H1 (cell line): ENCODE results near the gene MRPS25. TPM values are rescaled to one million over a fixed set of nuclear protein-coding genes. Genes with fewer than 3 reads are reported as not detected.
A peak's percentile ranks its signal among the peaks of the same experiment; 100 is the strongest.

Experiments
- ASH2L ChIP-seq: fragments of 200-600, 300-600 bp; sonication (generic); IDR thresholded peaks from one replicate; pipeline ENCODE4 v1.7.1; 2017; ENCODE audit warnings: low read length
- BCL11A ChIP-seq, 2 experiments: IDR thresholded peaks; one replicate each; pipeline ENCODE4 v1.6.1; 2011; ENCODE audit warnings: low read depth in 2 of 2, low read length in 2 of 2, mild to moderate bottlenecking in 2 of 2
- CBX5 ChIP-seq: fragments of 300-800, 300-1000 bp; sonication (generic); IDR thresholded peaks from 2 replicates; pipeline ENCODE4 v1.7.1; 2016; ENCODE audit warnings: antibody characterized with exemption, low read length, low read depth
- CEBPB ChIP-seq: IDR thresholded peaks from 2 replicates; pipeline ENCODE4 v1.6.1; 2012; ENCODE audit warnings: low read depth, low read length
- CREB1 ChIP-seq: IDR thresholded peaks from 2 replicates; pipeline ENCODE4 v1.6.1; 2012; ENCODE audit warnings: inconsistent platforms
- CTBP2 ChIP-seq: IDR thresholded peaks from 2 replicates; pipeline ENCODE4 v1.7.0; 2011; ENCODE audit warnings: borderline replicate concordance, mild to moderate bottlenecking, moderate library complexity, mixed read lengths, low read length; ENCODE audit not compliant: insufficient read depth, insufficient read length
- HDAC6 ChIP-seq: IDR thresholded peaks from one replicate; pipeline ENCODE4 v1.7.1; 2012; ENCODE audit warnings: low read depth, mild to moderate bottlenecking, inconsistent platforms, low read length, moderate library complexity
- POLR2AphosphoS5 ChIP-seq: IDR thresholded peaks from 2 replicates; pipeline ENCODE4 v1.6.1; 2011; ENCODE audit warnings: low read depth, low read length
- RXRA ChIP-seq: IDR thresholded peaks from 2 replicates; pipeline ENCODE4 v1.6.1; 2011; ENCODE audit warnings: low read depth, mild to moderate bottlenecking, low read length, moderate library complexity; ENCODE audit not compliant: insufficient read depth
- TAF7 ChIP-seq: optimal IDR thresholded peaks from 2 replicates; pipeline ENCODE3; 2011; ENCODE audit warnings: low read depth, mild to moderate bottlenecking, inconsistent platforms, low read length, moderate library complexity, borderline replicate concordance
- polyA plus RNA-seq, 7 experiments: library from polyadenylated mRNA; depleted of rRNA in 3 of 7; stranded (reverse) in 5 of 7; unstranded in 2 of 7; fragments of >200 nt in 5 of 7; fragments of 200-250 nt in 2 of 7; gene quantifications; 1 replicate in 5 of 7; 2 replicates in 1 of 7; 4 replicates in 1 of 7; pipeline versions ENCODE4 v1.2.1 to v1.2.3, GENCODE V29; 2011 to 2013; ENCODE audit warnings: missing spikeins in 2 of 7, mixed read lengths in 2 of 7
- total RNA-seq: library from RNA; stranded (reverse); fragmentation: NEBNext Ultra II Directional; extraction: Animal tissue kit (Norgen Biotek cat#: 25700); gene quantifications from 2 replicates; pipeline ENCODE4 v1.2.1, GENCODE V29; 2021
- TF ChIP-seq, protein P1 (sequence below): fragments of 300-600 bp; sonication (generic); IDR thresholded peaks from 2 replicates; pipeline ENCODE4 v1.7.1; 2012; ENCODE audit warnings: low read length, moderate library complexity, mild to moderate bottlenecking, inconsistent platforms; ENCODE audit not compliant: insufficient replicate concordance

MRPS25 gene
- total and polyA plus RNA-seq, 2 of the 8 experiments (the other 6 are each of a cell fraction or from before 2014, with no cell fraction given): 23.0 to 56.5 TPM

GRCh38 chr3:15064835-15065549, at the start of gene MRPS25 (continued):
- TF ChIP-seq, protein P1, sequence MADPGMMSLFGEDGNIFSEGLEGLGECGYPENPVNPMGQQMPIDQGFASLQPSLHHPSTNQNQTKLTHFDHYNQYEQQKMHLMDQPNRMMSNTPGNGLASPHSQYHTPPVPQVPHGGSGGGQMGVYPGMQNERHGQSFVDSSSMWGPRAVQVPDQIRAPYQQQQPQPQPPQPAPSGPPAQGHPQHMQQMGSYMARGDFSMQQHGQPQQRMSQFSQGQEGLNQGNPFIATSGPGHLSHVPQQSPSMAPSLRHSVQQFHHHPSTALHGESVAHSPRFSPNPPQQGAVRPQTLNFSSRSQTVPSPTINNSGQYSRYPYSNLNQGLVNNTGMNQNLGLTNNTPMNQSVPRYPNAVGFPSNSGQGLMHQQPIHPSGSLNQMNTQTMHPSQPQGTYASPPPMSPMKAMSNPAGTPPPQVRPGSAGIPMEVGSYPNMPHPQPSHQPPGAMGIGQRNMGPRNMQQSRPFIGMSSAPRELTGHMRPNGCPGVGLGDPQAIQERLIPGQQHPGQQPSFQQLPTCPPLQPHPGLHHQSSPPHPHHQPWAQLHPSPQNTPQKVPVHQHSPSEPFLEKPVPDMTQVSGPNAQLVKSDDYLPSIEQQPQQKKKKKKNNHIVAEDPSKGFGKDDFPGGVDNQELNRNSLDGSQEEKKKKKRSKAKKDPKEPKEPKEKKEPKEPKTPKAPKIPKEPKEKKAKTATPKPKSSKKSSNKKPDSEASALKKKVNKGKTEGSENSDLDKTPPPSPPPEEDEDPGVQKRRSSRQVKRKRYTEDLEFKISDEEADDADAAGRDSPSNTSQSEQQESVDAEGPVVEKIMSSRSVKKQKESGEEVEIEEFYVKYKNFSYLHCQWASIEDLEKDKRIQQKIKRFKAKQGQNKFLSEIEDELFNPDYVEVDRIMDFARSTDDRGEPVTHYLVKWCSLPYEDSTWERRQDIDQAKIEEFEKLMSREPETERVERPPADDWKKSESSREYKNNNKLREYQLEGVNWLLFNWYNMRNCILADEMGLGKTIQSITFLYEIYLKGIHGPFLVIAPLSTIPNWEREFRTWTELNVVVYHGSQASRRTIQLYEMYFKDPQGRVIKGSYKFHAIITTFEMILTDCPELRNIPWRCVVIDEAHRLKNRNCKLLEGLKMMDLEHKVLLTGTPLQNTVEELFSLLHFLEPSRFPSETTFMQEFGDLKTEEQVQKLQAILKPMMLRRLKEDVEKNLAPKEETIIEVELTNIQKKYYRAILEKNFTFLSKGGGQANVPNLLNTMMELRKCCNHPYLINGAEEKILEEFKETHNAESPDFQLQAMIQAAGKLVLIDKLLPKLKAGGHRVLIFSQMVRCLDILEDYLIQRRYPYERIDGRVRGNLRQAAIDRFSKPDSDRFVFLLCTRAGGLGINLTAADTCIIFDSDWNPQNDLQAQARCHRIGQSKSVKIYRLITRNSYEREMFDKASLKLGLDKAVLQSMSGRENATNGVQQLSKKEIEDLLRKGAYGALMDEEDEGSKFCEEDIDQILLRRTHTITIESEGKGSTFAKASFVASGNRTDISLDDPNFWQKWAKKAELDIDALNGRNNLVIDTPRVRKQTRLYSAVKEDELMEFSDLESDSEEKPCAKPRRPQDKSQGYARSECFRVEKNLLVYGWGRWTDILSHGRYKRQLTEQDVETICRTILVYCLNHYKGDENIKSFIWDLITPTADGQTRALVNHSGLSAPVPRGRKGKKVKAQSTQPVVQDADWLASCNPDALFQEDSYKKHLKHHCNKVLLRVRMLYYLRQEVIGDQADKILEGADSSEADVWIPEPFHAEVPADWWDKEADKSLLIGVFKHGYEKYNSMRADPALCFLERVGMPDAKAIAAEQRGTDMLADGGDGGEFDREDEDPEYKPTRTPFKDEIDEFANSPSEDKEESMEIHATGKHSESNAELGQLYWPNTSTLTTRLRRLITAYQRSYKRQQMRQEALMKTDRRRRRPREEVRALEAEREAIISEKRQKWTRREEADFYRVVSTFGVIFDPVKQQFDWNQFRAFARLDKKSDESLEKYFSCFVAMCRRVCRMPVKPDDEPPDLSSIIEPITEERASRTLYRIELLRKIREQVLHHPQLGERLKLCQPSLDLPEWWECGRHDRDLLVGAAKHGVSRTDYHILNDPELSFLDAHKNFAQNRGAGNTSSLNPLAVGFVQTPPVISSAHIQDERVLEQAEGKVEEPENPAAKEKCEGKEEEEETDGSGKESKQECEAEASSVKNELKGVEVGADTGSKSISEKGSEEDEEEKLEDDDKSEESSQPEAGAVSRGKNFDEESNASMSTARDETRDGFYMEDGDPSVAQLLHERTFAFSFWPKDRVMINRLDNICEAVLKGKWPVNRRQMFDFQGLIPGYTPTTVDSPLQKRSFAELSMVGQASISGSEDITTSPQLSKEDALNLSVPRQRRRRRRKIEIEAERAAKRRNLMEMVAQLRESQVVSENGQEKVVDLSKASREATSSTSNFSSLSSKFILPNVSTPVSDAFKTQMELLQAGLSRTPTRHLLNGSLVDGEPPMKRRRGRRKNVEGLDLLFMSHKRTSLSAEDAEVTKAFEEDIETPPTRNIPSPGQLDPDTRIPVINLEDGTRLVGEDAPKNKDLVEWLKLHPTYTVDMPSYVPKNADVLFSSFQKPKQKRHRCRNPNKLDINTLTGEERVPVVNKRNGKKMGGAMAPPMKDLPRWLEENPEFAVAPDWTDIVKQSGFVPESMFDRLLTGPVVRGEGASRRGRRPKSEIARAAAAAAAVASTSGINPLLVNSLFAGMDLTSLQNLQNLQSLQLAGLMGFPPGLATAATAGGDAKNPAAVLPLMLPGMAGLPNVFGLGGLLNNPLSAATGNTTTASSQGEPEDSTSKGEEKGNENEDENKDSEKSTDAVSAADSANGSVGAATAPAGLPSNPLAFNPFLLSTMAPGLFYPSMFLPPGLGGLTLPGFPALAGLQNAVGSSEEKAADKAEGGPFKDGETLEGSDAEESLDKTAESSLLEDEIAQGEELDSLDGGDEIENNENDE: no peak
- TF ChIP-seq RXRA: no peak
- peak; percentile 94 for TF ChIP-seq ASH2L
- no peak for TF ChIP-seq CTBP2
- no peak for TF ChIP-seq CREB1
- peak; percentile 89 for TF ChIP-seq POLR2AphosphoS5
- TF ChIP-seq BCL11A (IDR thresholded peaks at IDR 0.05; ENCODE audit: low read depth in 2 of 2, low read length in 2 of 2): no peak
- no peak for TF ChIP-seq HDAC6
- no peak for TF ChIP-seq CEBPB
- peak; percentile 32 for TF ChIP-seq TAF7
- TF ChIP-seq CBX5: no peak
